HepG2 (cell line): ENCODE measurements around the gene ELMO2. TPM values are rescaled to one million over a fixed set of nuclear protein-coding genes. Genes with fewer than 3 reads are reported as not detected.

Experiments used
- ATAC-seq: fragments of 200-7000 bp; cut with Tn5 transposase; 3 replicates; pipeline ENCODE4 v1.9.1; 2020; ENCODE audit warnings: mild to moderate bottlenecking, moderate library complexity
- BruUV-seq: library from RNA; stranded (reverse); fragments of 400-500 nt; replicated peaks from 2 replicates; lab custom pipeline; 2021; lab: Mats Ljungman, UMichigan
- CTCF ChIA-PET: fragments of 300-600 bp; formaldehyde crosslinking; extraction: SDS; loops from one replicate; lab custom pipeline; 2021; ENCODE audit warnings: low total read pairs, inconsistent platforms, low intra/inter-chr PET ratio; lab: Yijun Ruan, JAX
- POLR2A ChIA-PET: fragments of 350-600 bp; sonication (Branson Sonifier 250); formaldehyde crosslinking; loops from one replicate; lab custom pipeline; 2020; ENCODE audit warnings: antibody characterized with exemption, inconsistent platforms; lab: Yijun Ruan, JAX
- DNase-seq: peaks from one replicate; pipeline ENCODE4 v3.0.0-alpha.2; 2015; ENCODE audit warnings: low spot score
- FAIRE-seq: peaks from 3 replicates; lab custom pipeline; 2011; peaks lifted over from hg19 to GRCh38; lab: Jason Lieb, UNC
- H2AFZ ChIP-seq: one replicate; pipeline ENCODE4 v1.6.1; 2011; ENCODE audit warnings: low read length, inconsistent platforms
- H3K27ac ChIP-seq: fragments of 300-600 bp; 3 replicates; pipeline ENCODE4 v1.8.0; 2011; ENCODE audit warnings: mixed run types, mild to moderate bottlenecking, mixed read lengths, low read length, inconsistent platforms; ENCODE audit not compliant: insufficient read depth; ENCODE audit errors: extremely low read length
- H3K27me3 ChIP-seq, 2 experiments: fragments of 200-600 bp in 1 of 2; 2 replicates in 1 of 2; 3 replicates in 1 of 2; pipeline versions ENCODE4 v1.6.0 to v1.8.0; 2011; ENCODE audit warnings: low read length in 2 of 2, mild to moderate bottlenecking in 2 of 2, moderate library complexity in 2 of 2, inconsistent platforms in 1 of 2; ENCODE audit not compliant: insufficient read depth in 2 of 2, control insufficient read depth in 1 of 2
- H3K36me3 ChIP-seq, 2 experiments: fragments of 200-600 bp in 1 of 2; replicated peaks in 1 of 2; 2 replicates in 1 of 2; 3 replicates in 1 of 2; pipeline versions ENCODE4 v1.5.1 to v1.8.0; 2011; ENCODE audit warnings: low read length in 2 of 2, inconsistent platforms in 1 of 2; ENCODE audit not compliant: insufficient read depth in 2 of 2, control insufficient read depth in 1 of 2
- H3K4me1 ChIP-seq: 2 replicates; pipeline ENCODE4 v1.5.1; 2012; ENCODE audit warnings: low read length, inconsistent platforms; ENCODE audit not compliant: insufficient read depth
- H3K4me2 ChIP-seq: 2 replicates; pipeline ENCODE4 v1.6.0; 2011; ENCODE audit warnings: low read depth, low read length, inconsistent platforms
- H3K4me3 ChIP-seq, 3 experiments: fragments of 200-600 bp in 1 of 3; sonication (generic), shearing (Covaris generic) in 1 of 3; replicated peaks in 1 of 3; 2 replicates each; pipeline ENCODE4 v1.5.1; 2011 to 2016; ENCODE audit warnings: low read length in 3 of 3, inconsistent platforms in 2 of 3, low read depth in 2 of 3, mild to moderate bottlenecking in 2 of 3, control low read depth in 1 of 3, mixed read lengths in 1 of 3; ENCODE audit not compliant: insufficient read depth in 1 of 3
- H3K79me2 ChIP-seq: one replicate; pipeline ENCODE4 v1.6.1; 2011; ENCODE audit warnings: low read length, inconsistent platforms; ENCODE audit not compliant: insufficient read depth
- H3K9ac ChIP-seq: 2 replicates; pipeline ENCODE4 v1.6.0; 2011; ENCODE audit warnings: mild to moderate bottlenecking, low read depth, low read length, inconsistent platforms; ENCODE audit not compliant: insufficient read depth
- H3K9me3 ChIP-seq: 2 replicates; pipeline ENCODE4 v1.5.1; 2012; ENCODE audit warnings: mild to moderate bottlenecking, low read length
- H4K20me1 ChIP-seq: 2 replicates; pipeline ENCODE4 v1.6.0; 2011; ENCODE audit warnings: inconsistent platforms, mild to moderate bottlenecking, low read length, moderate library complexity; ENCODE audit not compliant: insufficient read depth
- E2F1 ChIP-seq: sonication (generic); formaldehyde crosslinking; IDR thresholded peaks from 2 replicates; pipeline ENCODE4 v1.5.0; 2020; ENCODE audit warnings: missing genetic modification reagents
- HIVEP1 ChIP-seq: sonication (generic); formaldehyde crosslinking; IDR thresholded peaks from 2 replicates; pipeline ENCODE4 v1.4.0; 2020; ENCODE audit warnings: mild to moderate bottlenecking, missing genetic modification reagents
- HOXA9 ChIP-seq: sonication (generic); formaldehyde crosslinking; IDR thresholded peaks from 2 replicates; pipeline ENCODE4 v1.8.1; 2022; ENCODE audit warnings: missing genetic modification reagents, mild to moderate bottlenecking, moderate library complexity, borderline replicate concordance
- KDM6A ChIP-seq: IDR thresholded peaks from 2 replicates; pipeline ENCODE4 v1.6.1; 2016; ENCODE audit warnings: low read depth
- MED13 ChIP-seq: sonication (generic); formaldehyde crosslinking; IDR thresholded peaks from 2 replicates; pipeline ENCODE4 v1.5.0; 2020; ENCODE audit warnings: missing genetic modification reagents
- MXD4 ChIP-seq: IDR thresholded peaks from 2 replicates; pipeline ENCODE4 v1.6.1; 2016; ENCODE audit warnings: mild to moderate bottlenecking, missing biosample characterization, missing genetic modification reagents
- PBX2 ChIP-seq: IDR thresholded peaks from 2 replicates; pipeline ENCODE4 v1.6.1; 2016; ENCODE audit warnings: control low read depth
- PHF5A ChIP-seq: IDR thresholded peaks from one replicate; pipeline ENCODE4 v1.6.1; 2018; ENCODE audit warnings: low read depth, missing genetic modification reagents; ENCODE audit not compliant: unreplicated experiment
- POLR2AphosphoS5 ChIP-seq: IDR thresholded peaks from 2 replicates; pipeline ENCODE4 v1.6.1; 2012; ENCODE audit warnings: low read depth, low read length
- SMARCC2 ChIP-seq: fragments of 450-650 bp; IDR thresholded peaks from 2 replicates; pipeline ENCODE4 v1.6.1; 2017; ENCODE audit warnings: antibody characterized with exemption, mild to moderate bottlenecking
- SNRNP70 ChIP-seq: fragments of 200-400 bp; formaldehyde crosslinking; IDR thresholded peaks from 2 replicates; pipeline ENCODE4 v1.6.1; 2017; ENCODE audit warnings: mild to moderate bottlenecking, low read depth, low read length, moderate library complexity
- TERF1 ChIP-seq: sonication (generic); formaldehyde crosslinking; IDR thresholded peaks from 2 replicates; pipeline ENCODE4 v1.8.0; 2022; ENCODE audit warnings: mild to moderate bottlenecking, missing genetic modification reagents, moderate library complexity
- ZBTB33 ChIP-seq: sonication (generic); formaldehyde crosslinking; IDR thresholded peaks from 2 replicates; pipeline ENCODE4 v1.4.0; 2020; ENCODE audit warnings: missing genetic modification reagents
- ZFP37 ChIP-seq: sonication (generic); formaldehyde crosslinking; IDR thresholded peaks from 2 replicates; pipeline ENCODE4 v1.4.0; 2020; ENCODE audit warnings: missing genetic modification reagents, borderline replicate concordance
- ZNF446 ChIP-seq: sonication (generic); formaldehyde crosslinking; IDR thresholded peaks from 2 replicates; pipeline ENCODE4 v1.5.0; 2020; ENCODE audit warnings: mild to moderate bottlenecking, missing genetic modification reagents
- ZNF776 ChIP-seq: sonication (generic); formaldehyde crosslinking; IDR thresholded peaks from 2 replicates; pipeline ENCODE4 v1.4.0; 2020; ENCODE audit warnings: mild to moderate bottlenecking, missing genetic modification reagents
- ZNF816 ChIP-seq: sonication (generic); formaldehyde crosslinking; IDR thresholded peaks from 2 replicates; pipeline ENCODE4 v1.8.0; 2022; ENCODE audit warnings: missing genetic modification reagents, mild to moderate bottlenecking, borderline replicate concordance
- WGBS: methylation state at CpG from one replicate; pipeline ENCODE4 v1.1.6; 2017; ENCODE audit warnings: low lambda C conversion rate; 5-methylcytosine and 5-hydroxymethylcytosine counted together
- in situ Hi-C: cut with HindIII; loops from 2 replicates; pipeline ENCODE4 v1.10.0; 2017; ENCODE audit warnings: low pct_unique_long_range_greater_than_20kb; ENCODE audit not compliant: extremely low pct_ligation_motif_present
- intact Hi-C: fragments of 100-400 bp; cut with micrococcal nuclease; formaldehyde crosslinking; loops from one replicate; pipeline ENCODE4 v1.10.0; 2022; ENCODE audit not compliant: unreplicated experiment
- polyA plus RNA-seq, 8 experiments: library from polyadenylated mRNA; depleted of rRNA in 3 of 8; stranded (reverse) in 7 of 8; unstranded in 1 of 8; fragments of >200 nt; fragmentation: Illumina TruSeq in 4 of 8; extraction: Trizol in 4 of 8; gene quantifications; 2 replicates each; pipeline versions ENCODE4 v1.2.1 to v1.2.3, GENCODE V29; 2011 to 2016; ENCODE audit warnings: low read depth in 4 of 8, missing spikeins in 1 of 8, mixed read lengths in 1 of 8; ENCODE audit not compliant: insufficient read depth in 1 of 8
- total RNA-seq, 5 experiments: library from RNA; depleted of rRNA; stranded (reverse); fragments of >200 nt; fragmentation: Illumina TruSeq; extraction: Trizol; gene quantifications; 2 replicates each; pipeline ENCODE4 v1.2.3, GENCODE V29; 2016; ENCODE audit warnings: low read depth in 1 of 5
- TF ChIP-seq, protein P1 (sequence below): sonication (generic); formaldehyde crosslinking; conservative IDR thresholded peaks from 2 replicates; pipeline ENCODE4 v1.8.0; 2022; ENCODE audit warnings: mild to moderate bottlenecking, moderate library complexity, missing genetic modification reagents

The ELMO2 gene
- total and polyA plus RNA-seq, 2 of the 13 experiments (the other 11 are each of a cell fraction or from before 2014, with no cell fraction given), result 30.6 to 35.7 TPM

- Histone ChIP-seq H3K27ac (no peak overlapping the region), H3K79me2 (peaks cover 24% of the 10 kb centered on the region), H3K27me3 (no peaks in the 10 kb centered on the region; a peak in 1 of 5 replicates), H3K9me3 (no peaks in the 10 kb centered on the region), H2AFZ (no peak overlapping the region), H3K9ac (no peak overlapping the region), H3K4me3 (no peak overlapping the region), H4K20me1 (peaks cover 10% of the 10 kb centered on the region), H3K36me3 (peaks cover 16 to 20% of the 10 kb centered on the region in 2 experiments; a peak in 4 of 5 replicates), H3K4me2 (no peak overlapping the region), H3K4me1 (peaks cover 29% of the 10 kb centered on the region)
- in situ Hi-C loops (loop anchor here (25.0 kb wide), 1 partner anchor 572 kb away; the partner anchor contains the start of genes DNTTIP1 and WFDC3), intact Hi-C loops (no loop called here)
- WGBS, result 94% methylated on average over 10 of the region's 10 CpGs
- ATAC-seq (no peak), FAIRE-seq (no peak), DNase-seq (no peak)
- BruUV-seq, result no TSS peak
- ChIA-PET POLR2A (interaction anchor here (0.6 to 1.2 kb wide), 2 partner anchors 13 to 47 kb away, joined by 3 to 4 read pairs; partner anchors contain the start of gene ELMO2), CTCF (no interaction called here)
- TF ChIP-seq, protein P1, sequence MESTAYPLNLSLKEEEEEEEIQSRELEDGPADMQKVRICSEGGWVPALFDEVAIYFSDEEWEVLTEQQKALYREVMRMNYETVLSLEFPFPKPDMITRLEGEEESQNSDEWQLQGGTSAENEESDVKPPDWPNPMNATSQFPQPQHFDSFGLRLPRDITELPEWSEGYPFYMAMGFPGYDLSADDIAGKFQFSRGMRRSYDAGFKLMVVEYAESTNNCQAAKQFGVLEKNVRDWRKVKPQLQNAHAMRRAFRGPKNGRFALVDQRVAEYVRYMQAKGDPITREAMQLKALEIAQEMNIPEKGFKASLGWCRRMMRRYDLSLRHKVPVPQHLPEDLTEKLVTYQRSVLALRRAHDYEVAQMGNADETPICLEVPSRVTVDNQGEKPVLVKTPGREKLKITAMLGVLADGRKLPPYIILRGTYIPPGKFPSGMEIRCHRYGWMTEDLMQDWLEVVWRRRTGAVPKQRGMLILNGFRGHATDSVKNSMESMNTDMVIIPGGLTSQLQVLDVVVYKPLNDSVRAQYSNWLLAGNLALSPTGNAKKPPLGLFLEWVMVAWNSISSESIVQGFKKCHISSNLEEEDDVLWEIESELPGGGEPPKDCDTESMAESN (CRISPR knock-in tag), result no peak
- no peak for TF ChIP-seq ZBTB33 (CRISPR knock-in tag)
- TF ChIP-seq ZNF816 (CRISPR knock-in tag), result no peak
- TF ChIP-seq HOXA9, result no peak
- no peak for TF ChIP-seq ZFP37 (CRISPR knock-in tag)
- TF ChIP-seq SNRNP70, result no peak
- TF ChIP-seq KDM6A (CRISPR knock-in tag), result no peak
- TF ChIP-seq MXD4, result no peak
- TF ChIP-seq PBX2 (CRISPR knock-in tag), result no peak
- no peak for TF ChIP-seq SMARCC2
- no peak for TF ChIP-seq PHF5A (CRISPR knock-in tag)
- TF ChIP-seq E2F1 (CRISPR knock-in tag), result no peak
- no peak for TF ChIP-seq HIVEP1 (CRISPR knock-in tag)
- no peak for TF ChIP-seq MED13
- no peak for TF ChIP-seq TERF1 (CRISPR knock-in tag)
- no peak for TF ChIP-seq ZNF776 (CRISPR knock-in tag)
- TF ChIP-seq ZNF446 (CRISPR knock-in tag), result 0 out of 2 replicates have a peak, but pooled peaks have one; percentile 33
- peak; percentile 21; the same call in 1 of the 2 replicates for TF ChIP-seq POLR2AphosphoS5
Observed at GRCh38 chr20:46359233-46359751, 47.1 kb downstream of the ELMO2 start.
